Trophoblast cell (in vitro differentiated cells and primary cell): ENCODE measurements around the gene LDLRAD3.

Experiments used
- DNase-seq, 2 donors: peaks; one replicate each; pipeline ENCODE4 v3.0.0-alpha.2; 2016
- H2AFZ ChIP-seq: 2 replicates; pipeline ENCODE4 v1.6.1; 2013; ENCODE audit warnings: low read length, moderate library complexity, mild to moderate bottlenecking; ENCODE audit not compliant: insufficient read depth, poor library complexity
- H2AK5ac ChIP-seq: 2 replicates; pipeline ENCODE4 v1.6.1; 2013; ENCODE audit warnings: mild to moderate bottlenecking, low read length
- H2BK120ac ChIP-seq: 2 replicates; pipeline ENCODE4 v1.6.1; 2013; ENCODE audit warnings: low read length, mild to moderate bottlenecking, moderate library complexity; ENCODE audit not compliant: insufficient read depth, poor library complexity
- H2BK12ac ChIP-seq: 2 replicates; pipeline ENCODE4 v1.6.1; 2013; ENCODE audit warnings: mild to moderate bottlenecking, low read length, moderate library complexity
- H2BK5ac ChIP-seq: 2 replicates; pipeline ENCODE4 v1.6.1; 2013; ENCODE audit warnings: low read length, low read depth, moderate library complexity, mild to moderate bottlenecking; ENCODE audit not compliant: poor library complexity
- H3K14ac ChIP-seq: 2 replicates; pipeline ENCODE4 v1.6.1; 2013; ENCODE audit warnings: mild to moderate bottlenecking, low read length
- H3K18ac ChIP-seq: 2 replicates; pipeline ENCODE4 v1.6.1; 2013; ENCODE audit warnings: mild to moderate bottlenecking, low read length
- H3K23ac ChIP-seq: 2 replicates; pipeline ENCODE4 v1.6.1; 2013; ENCODE audit warnings: low read length
- H3K27ac ChIP-seq: 2 replicates; pipeline ENCODE4 v1.5.1; 2013; ENCODE audit warnings: low read depth, mild to moderate bottlenecking, inconsistent platforms, low read length, moderate library complexity
- H3K27me3 ChIP-seq: 2 replicates; pipeline ENCODE4 v1.6.1; 2013; ENCODE audit warnings: inconsistent platforms, mild to moderate bottlenecking, low read length, moderate library complexity; ENCODE audit not compliant: insufficient read depth
- H3K36me3 ChIP-seq, 2 experiments: 1 replicate in 1 of 2; 2 replicates in 1 of 2; pipeline ENCODE4 v1.6.1; 2013; ENCODE audit warnings: low read length in 2 of 2, mild to moderate bottlenecking in 2 of 2, moderate library complexity in 1 of 2; ENCODE audit not compliant: insufficient read depth in 2 of 2, control insufficient read depth in 1 of 2
- H3K4ac ChIP-seq: 2 replicates; pipeline ENCODE4 v1.6.1; 2013; ENCODE audit warnings: low read depth, mild to moderate bottlenecking, low read length, moderate library complexity
- H3K4me1 ChIP-seq, 2 experiments: 1 replicate in 1 of 2; 2 replicates in 1 of 2; pipeline ENCODE4 v1.6.1; 2013; ENCODE audit warnings: low read length in 2 of 2, mild to moderate bottlenecking in 2 of 2, moderate library complexity in 1 of 2; ENCODE audit not compliant: insufficient read depth in 2 of 2, control insufficient read depth in 1 of 2
- H3K4me2 ChIP-seq: 2 replicates; pipeline ENCODE4 v1.6.1; 2013; ENCODE audit warnings: inconsistent platforms, mild to moderate bottlenecking, low read length, moderate library complexity
- H3K4me3 ChIP-seq: 2 replicates; pipeline ENCODE4 v1.5.1; 2013; ENCODE audit warnings: mild to moderate bottlenecking, low read depth, low read length, inconsistent platforms
- H3K79me1 ChIP-seq: one replicate; pipeline ENCODE4 v1.6.1; 2013; ENCODE audit warnings: low read length
- H3K79me2 ChIP-seq: 2 replicates; pipeline ENCODE4 v1.6.1; 2013; ENCODE audit warnings: low read length, mild to moderate bottlenecking; ENCODE audit not compliant: control insufficient read depth, insufficient read depth, poor library complexity
- H3K9ac ChIP-seq: 2 replicates; pipeline ENCODE4 v1.6.1; 2013; ENCODE audit warnings: mild to moderate bottlenecking, low read length
- H3K9me3 ChIP-seq: 2 replicates; pipeline ENCODE4 v1.6.1; 2013; ENCODE audit warnings: low read depth, mild to moderate bottlenecking, control low read depth, inconsistent platforms, low read length; ENCODE audit not compliant: insufficient read depth
- H4K12ac ChIP-seq: 2 replicates; pipeline ENCODE4 v1.6.1; 2013; ENCODE audit warnings: low read depth, mild to moderate bottlenecking, low read length, moderate library complexity
- H4K8ac ChIP-seq: 2 replicates; pipeline ENCODE4 v1.6.1; 2013; ENCODE audit warnings: low read depth, mild to moderate bottlenecking, low read length, moderate library complexity
- H4K91ac ChIP-seq: one replicate; pipeline ENCODE4 v1.6.1; 2013; ENCODE audit warnings: low read depth, mild to moderate bottlenecking, low read length, moderate library complexity
- WGBS: extraction: QIAGEN DNeasy Blood & Tissue Kit; methylation state at CpG from one replicate; pipeline ENCODE4 v1.1.7; 2013; ENCODE audit warnings: missing lambda C conversion rate; ENCODE audit not compliant: insufficient read length, insufficient coverage; ENCODE audit errors: extremely low coverage; 5-methylcytosine and 5-hydroxymethylcytosine counted together

The LDLRAD3 gene

GRCh38 chr11:36264011-36264972 is 320.4 kb downstream of the LDLRAD3 start:
- Histone ChIP-seq H3K14ac (no peak overlapping the region), H3K27me3 (no peaks in the 10 kb centered on the region), H2BK5ac (no peak overlapping the region), H3K4me2 (no peak overlapping the region), H2AK5ac (no peak overlapping the region), H3K79me1 (peaks cover 2% of the 10 kb centered on the region), H3K79me2 (no peaks in the 10 kb centered on the region), H4K8ac (no peak overlapping the region), H4K12ac (no peak overlapping the region), H3K9ac (no peak overlapping the region), H2BK12ac (no peak overlapping the region), H3K9me3 (no peaks in the 10 kb centered on the region), H3K4me3 (no peak overlapping the region), H3K23ac (no peak overlapping the region), H3K4ac (no peak overlapping the region), H4K91ac (no peak overlapping the region), H3K36me3 (no peaks in the 10 kb centered on the region), H2AFZ (no peak overlapping the region), H3K18ac (no peak overlapping the region), H3K27ac (no peak overlapping the region), H3K4me1 (peaks cover 0 to 4% of the 10 kb centered on the region in 2 experiments), H2BK120ac (no peak overlapping the region)
- no CpG with 5 or more reads among the region's 9 CpGs for WGBS
- DNase-seq: no peak

- Histone ChIP-seq H3K4me2 (no peak overlapping the region), H2AFZ (no peak overlapping the region), H2AK5ac (no peak overlapping the region), H2BK12ac (no peak overlapping the region), H4K91ac (no peak overlapping the region), H4K12ac (no peak overlapping the region), H3K18ac (no peak overlapping the region), H2BK5ac (no peak overlapping the region), H2BK120ac (no peak overlapping the region), H3K27ac (no peak overlapping the region), H3K4ac (no peak overlapping the region), H3K4me1 (peaks cover 0 to 4% of the 10 kb centered on the region in 2 experiments), H3K79me2 (no peaks in the 10 kb centered on the region), H3K14ac (no peak overlapping the region), H3K23ac (no peak overlapping the region), H3K27me3 (no peaks in the 10 kb centered on the region), H4K8ac (no peak overlapping the region), H3K79me1 (peaks cover 2% of the 10 kb centered on the region), H3K4me3 (no peak overlapping the region), H3K9ac (no peak overlapping the region), H3K9me3 (no peaks in the 10 kb centered on the region), H3K36me3 (no peaks in the 10 kb centered on the region)
- no peak for DNase-seq
- WGBS: no CpG with 5 or more reads among the region's 5 CpGs
Observed at GRCh38 chr11:36264973-36265344, 321.1 kb downstream of the LDLRAD3 start.

GRCh38 chr11:36265793-36266628 is 322.1 kb downstream of the LDLRAD3 start:
- peak overlapping the region; percentile 83 for H4K8ac ChIP-seq
- peak; percentile 20 to 81 for DNase-seq
- H3K9ac ChIP-seq: no peak overlapping the region
- H2BK120ac ChIP-seq: no peak overlapping the region
- WGBS: no CpG with 5 or more reads among the region's 13 CpGs
- no peak overlapping the region for H4K91ac ChIP-seq
- H4K12ac ChIP-seq: peak overlapping the region; percentile 74
- H3K36me3 ChIP-seq: peaks cover 0 to under 1% of the 10 kb centered on the region in 2 experiments
- H2AK5ac ChIP-seq: peak overlapping the region; percentile 71
- H3K4me1 ChIP-seq: peaks cover 0 to 2% of the 10 kb centered on the region in 2 experiments
- H3K79me1 ChIP-seq: peaks cover 2% of the 10 kb centered on the region
- H3K79me2 ChIP-seq: no peaks in the 10 kb centered on the region
- no peak overlapping the region for H3K14ac ChIP-seq
- peak overlapping the region; percentile 74 for H2BK12ac ChIP-seq
- no peak overlapping the region for H2BK5ac ChIP-seq
- no peak overlapping the region for H3K23ac ChIP-seq
- peak overlapping the region; percentile 58 for H3K4ac ChIP-seq
- peak overlapping the region; percentile 55 for H2AFZ ChIP-seq
- H3K4me2 ChIP-seq: no peak overlapping the region
- no peaks in the 10 kb centered on the region for H3K27me3 ChIP-seq
- H3K27ac ChIP-seq: no peak overlapping the region
- H3K9me3 ChIP-seq: no peaks in the 10 kb centered on the region
- H3K18ac ChIP-seq: peak overlapping the region; percentile 55
- H3K4me3 ChIP-seq: no peak overlapping the region

- Histone ChIP-seq H3K79me1 (peaks cover 2% of the 10 kb centered on the region), H2BK12ac (no peak overlapping the region), H2AK5ac (no peak overlapping the region), H3K79me2 (no peaks in the 10 kb centered on the region), H3K23ac (no peak overlapping the region), H4K12ac (no peak overlapping the region), H3K4me1 (peaks cover under 1 to 2% of the 10 kb centered on the region in 2 experiments), H3K14ac (no peak overlapping the region), H4K91ac (no peak overlapping the region), H3K27ac (no peak overlapping the region), H3K27me3 (no peaks in the 10 kb centered on the region), H3K4ac (no peak overlapping the region), H3K18ac (no peak overlapping the region), H3K4me2 (no peak overlapping the region), H3K4me3 (no peak overlapping the region), H2BK120ac (no peak overlapping the region), H3K36me3 (peaks cover 0 to 5% of the 10 kb centered on the region in 2 experiments), H2BK5ac (no peak overlapping the region), H2AFZ (no peak overlapping the region), H3K9ac (no peak overlapping the region), H4K8ac (no peak overlapping the region), H3K9me3 (peaks cover 2% of the 10 kb centered on the region)
- no peak for DNase-seq
- WGBS: no CpG with 5 or more reads among the region's 5 CpGs
Observed at GRCh38 chr11:36266767-36267166, 322.9 kb downstream of the LDLRAD3 start.
